M059J (cell line): Measurements from ENCODE around the gene TMTC2. TPM values are rescaled to one million over a fixed set of nuclear protein-coding genes. Genes with fewer than 3 reads are reported as not detected.
"Not testable (repeated sequence)": the region's sequence is repeated elsewhere in the genome, so short reads cannot be mapped to it uniquely, and the experiment has no call there.

ENCODE experiments used
- DNase-seq: peaks from one replicate; pipeline ENCODE4 v3.0.0-alpha.2; 2012; ENCODE audit warnings: low read depth
- total RNA-seq: library from RNA; depleted of rRNA; stranded (reverse); fragments of >200 nt; shearing (Covaris generic); gene quantifications from 2 replicates; pipeline ENCODE4 v1.2.3, GENCODE V29; 2014

TMTC2 gene
- total RNA-seq, 1 experiment from 2014 or later, result 0.57 TPM

- no peak for DNase-seq
These were observed 39.0 kb downstream of the TMTC2 start for GRCh38 chr12:82725741-82726140.

DNA sequence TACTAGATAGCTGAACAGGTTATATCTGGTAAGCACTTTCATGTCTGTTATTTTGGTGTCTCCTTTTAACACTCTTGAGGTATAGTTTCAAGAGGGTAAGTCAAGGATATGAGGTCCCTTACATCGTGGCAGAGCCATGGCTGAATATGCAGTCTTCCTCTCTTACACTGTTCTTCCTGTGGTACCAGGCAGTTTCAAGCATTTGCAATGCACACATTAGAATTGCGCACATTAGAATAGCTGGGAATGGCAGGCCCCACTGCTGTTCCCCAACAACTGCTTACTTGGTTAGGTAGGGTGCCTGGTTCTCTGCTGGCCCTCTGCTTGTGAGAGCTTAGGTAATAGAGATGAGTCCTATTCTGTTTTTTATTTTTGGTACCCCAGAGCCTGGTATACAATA is 41.2 kb downstream of the TMTC2 start:
- DNase-seq, result no peak

- DNase-seq, result no peak
These were observed 42.0 kb downstream of the TMTC2 start for GRCh38 chr12:82728710-82729109.

DNA sequence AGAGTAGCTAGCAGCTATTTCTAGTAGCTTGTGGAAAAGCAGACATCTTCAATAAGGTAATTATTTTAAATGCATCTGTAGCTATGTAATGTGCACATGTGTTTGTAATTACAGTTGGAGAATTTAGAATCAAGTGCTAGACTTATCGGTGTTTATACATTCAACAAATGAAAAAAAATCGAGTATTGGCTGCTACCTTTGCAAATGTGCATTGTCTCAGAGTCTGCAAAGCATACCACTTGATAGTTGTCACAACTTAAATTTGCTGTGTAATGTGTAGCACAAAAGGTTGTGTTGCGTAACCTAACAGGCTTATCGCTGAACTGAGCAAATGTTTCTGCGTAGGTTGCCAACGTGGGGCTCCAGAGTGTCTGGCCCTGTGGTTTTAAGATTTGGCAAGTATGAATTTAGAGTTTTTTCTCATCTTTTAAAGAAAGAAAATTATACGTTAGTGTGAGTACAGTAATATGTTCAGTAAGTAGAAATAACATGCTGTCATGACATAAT is 44.3 kb downstream of the TMTC2 start:
- DNase-seq, result no peak

DNA sequence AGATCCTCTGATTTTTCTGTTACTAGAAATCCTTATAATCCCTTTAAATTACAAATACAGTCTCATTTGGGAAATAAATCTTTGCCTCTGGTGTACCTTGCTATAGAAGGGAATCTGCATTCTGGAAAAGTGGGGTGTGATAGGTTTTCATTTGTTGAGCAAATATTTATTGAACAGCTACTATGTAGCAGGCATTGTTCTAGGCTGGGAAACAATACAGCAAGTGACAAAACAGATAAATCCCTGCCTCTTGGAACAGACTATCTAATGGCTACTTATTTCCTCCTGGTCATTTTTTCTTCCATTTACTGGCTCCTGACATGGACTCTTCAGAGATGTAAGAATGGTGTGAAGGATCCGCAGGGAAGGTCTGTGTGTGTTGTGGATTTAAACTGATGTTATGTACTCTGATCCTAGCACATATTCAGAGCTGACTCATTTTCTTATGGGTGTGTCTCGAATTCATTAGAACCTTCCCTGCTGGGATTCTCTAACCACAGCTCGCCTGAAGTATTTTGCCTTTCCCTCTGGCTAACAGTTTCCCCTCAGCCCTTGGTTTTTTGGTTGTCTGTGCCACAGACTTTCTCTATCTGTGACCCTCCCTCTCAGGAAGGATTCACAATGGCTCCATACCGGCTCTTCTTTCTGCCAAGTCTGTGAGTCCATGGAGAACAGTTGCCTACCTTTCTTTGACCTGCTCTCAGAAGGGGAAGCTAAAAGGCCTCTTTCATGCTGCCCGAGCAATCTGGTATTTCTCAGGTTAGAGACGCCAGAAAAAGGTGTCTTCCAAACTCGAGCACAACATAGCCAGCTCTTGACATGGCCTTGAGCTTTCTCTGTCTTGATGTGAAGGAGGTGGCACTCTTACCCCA is 53.7 kb downstream of the TMTC2 start:
- peak; percentile 3 for DNase-seq

GRCh38 chr12:82745063-82745674 is 58.5 kb downstream of the TMTC2 start:
- no peak for DNase-seq

DNA sequence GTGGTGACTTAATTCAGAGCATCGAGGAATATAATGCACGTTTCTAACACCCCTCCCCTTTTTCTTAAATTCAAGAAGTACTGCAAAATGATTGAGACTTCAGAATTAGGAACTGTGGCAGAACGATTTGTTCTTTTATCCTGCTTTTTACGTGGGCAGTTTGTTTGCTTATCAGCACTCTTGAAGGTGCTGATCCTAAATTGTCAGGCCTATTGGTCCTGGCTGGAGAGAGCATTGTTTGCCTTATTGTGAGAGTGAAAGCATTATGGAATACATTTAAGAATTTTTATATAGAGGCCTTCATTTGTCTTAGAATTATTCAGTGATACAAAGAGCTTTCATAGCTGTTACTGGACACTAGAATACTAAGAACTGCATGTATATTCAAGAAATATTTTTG is 59.1 kb downstream of the TMTC2 start:
- no peak for DNase-seq

DNA sequence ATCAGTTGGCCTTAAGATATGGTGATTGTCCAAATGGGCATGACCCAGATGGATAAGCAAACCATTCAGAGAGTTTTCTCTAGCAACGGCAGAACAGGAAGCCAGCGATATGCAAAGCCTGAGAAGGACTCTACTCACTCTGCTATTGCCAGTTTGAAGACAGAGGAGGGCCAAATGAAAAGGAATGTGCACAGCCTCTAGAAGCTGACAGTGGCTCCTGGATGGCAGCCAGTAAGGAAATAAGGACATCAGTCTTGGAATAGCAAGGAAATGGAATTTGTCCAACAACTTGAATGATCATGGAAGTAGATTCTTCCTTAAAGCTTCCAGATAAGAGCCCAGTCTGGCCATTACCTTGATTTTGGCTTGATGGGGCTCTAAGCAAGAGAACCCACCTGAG is 60.0 kb downstream of the TMTC2 start:
- no peak for DNase-seq

DNA sequence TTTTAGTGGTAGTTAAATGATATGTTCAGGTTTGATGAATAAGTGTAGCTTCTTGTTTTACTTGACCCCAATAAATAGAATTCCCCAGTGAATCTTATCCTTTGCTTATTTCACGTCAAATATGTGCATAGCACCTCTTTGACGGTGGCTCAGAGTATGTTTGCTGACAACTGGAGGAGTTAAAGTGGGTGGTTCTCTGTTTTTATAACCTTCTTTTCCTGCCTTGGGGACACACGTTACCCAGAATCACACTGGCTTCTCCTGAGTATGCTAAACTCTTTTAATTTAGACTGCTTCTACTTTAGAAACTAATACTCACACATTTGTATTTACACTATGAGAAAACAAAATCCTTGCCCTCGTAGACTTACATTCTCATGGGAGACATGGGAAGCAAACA is 62.3 kb downstream of the TMTC2 start:
- DNase-seq, result no peak

GRCh38 chr12:82754856-82755255 is 68.2 kb downstream of the TMTC2 start:
- no peak for DNase-seq

- no peak for DNase-seq
These were observed 69.6 kb downstream of the TMTC2 start for GRCh38 chr12:82756303-82756702.

- DNase-seq, result no peak
These were observed 70.4 kb downstream of the TMTC2 start for GRCh38 chr12:82757059-82757458.

DNA sequence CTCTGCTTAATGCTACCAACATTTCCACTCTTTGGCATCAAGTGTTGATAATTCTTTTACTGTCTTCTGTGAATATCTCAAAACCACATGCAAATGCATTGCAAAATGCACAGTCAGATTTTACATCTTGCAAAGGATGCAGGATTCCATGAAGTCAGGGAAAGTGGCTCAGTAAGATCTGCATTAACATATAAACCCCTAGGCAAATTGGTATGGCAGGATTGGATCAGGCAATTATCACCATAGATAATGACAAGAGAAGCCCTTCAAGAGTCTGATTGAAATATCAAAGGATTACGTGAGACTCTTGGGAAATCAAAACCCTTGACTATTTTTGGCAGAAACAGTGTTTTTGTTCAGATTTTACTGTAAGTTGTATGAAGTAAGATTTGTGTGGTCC is 71.0 kb downstream of the TMTC2 start:
- DNase-seq, result no peak

GRCh38 chr12:82758749-82759330 is 72.1 kb downstream of the TMTC2 start:
- DNase-seq, result no peak

DNA sequence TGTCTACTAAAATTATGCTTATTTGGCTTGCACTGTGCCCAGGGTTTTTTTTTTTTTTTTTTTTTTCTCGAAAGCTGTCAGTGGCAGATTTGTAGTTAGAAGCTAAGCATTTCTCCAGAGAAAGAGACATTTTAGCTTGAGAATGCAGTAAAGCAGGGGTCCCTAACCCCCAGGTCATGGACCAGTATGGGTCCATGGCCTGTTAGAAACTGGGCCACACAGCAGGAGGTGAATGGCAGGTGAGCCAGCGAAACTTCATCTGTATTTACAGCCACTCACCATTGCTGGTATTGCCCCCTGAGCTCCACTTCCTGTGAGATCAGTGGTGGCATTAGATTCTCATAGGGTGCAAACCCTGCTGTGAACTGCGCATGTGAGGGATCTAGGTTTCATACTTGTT is 73.7 kb downstream of the TMTC2 start:
- no peak for DNase-seq

DNA sequence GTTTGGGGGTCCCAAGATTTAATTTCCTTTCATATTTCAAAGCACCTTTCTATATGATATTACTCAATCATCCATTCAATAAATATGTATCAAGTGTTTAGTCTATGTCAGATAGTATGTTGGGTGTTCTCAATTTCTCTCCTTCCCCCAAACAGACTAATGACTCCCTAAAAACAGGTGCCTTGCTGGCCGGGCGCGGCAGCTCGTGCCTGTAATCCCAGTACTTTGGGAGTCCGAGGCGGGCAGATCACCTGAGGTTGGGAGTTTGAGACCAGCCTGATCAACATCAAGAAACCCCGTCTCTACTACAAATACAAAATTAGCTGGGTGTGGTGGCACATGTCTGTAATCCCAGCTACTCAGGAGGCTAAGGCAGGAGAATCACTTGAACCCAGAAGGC is 78.5 kb downstream of the TMTC2 start:
- not testable (repeated sequence) for DNase-seq

DNA sequence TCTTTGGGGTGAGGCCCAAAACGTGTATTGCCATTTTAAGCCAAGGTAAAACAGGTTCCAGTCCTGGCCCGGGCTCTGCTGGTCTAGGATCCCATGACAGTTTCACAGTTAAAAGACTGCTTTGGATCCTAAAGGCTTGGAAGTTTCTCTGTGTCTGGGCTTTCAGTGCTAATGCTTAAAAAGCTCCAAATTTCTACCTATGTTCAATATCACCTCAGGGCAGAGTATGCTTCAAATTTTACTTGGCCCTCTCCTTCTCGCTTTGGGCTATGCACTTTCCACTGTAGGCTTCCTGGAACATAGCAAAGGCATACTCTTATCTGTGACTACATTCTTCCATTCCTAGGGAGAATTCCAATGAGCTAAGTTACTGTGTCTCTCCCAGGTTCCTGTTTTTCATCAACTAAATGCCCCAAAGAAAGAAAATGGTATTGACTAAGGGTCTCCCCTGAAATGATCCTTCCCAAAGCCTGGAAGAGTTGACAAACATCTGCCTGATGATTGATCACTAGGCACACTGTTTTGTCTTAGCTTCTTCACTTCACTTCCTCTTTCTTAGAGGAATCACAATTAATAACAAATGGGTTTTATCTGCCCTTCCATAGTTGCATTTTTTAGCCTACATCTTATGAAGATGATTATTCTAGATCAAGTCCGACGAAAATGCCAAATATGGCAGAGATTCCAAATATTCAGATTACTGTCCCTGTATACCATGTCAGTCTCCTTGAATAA is 79.4 kb downstream of the TMTC2 start:
- DNase-seq, result no peak

GRCh38 chr12:82774666-82775065 is 88.0 kb downstream of the TMTC2 start:
- DNase-seq, result no peak

DNA sequence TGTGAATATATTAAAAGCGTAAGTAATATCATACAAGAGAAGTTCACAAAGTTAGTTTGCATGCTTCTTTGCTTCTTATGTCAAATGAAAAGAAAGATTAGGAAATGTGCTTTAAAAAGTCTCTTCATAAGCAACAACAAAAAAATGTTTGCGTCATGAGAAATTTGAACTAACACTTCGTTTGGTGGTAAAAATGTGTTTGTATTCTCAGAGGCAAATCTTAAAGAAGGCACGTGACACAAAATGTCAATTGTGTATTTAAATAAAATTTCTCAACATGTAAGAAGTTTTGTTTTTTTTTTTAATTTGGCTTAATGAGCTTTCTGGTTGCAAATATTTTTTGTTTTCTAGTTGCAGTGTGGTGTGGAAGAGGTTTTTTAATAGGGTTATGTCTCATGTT is 93.8 kb downstream of the TMTC2 start:
- DNase-seq, result no peak

- DNase-seq, result no peak
These were observed 94.7 kb downstream of the TMTC2 start for GRCh38 chr12:82781309-82781997.

DNA sequence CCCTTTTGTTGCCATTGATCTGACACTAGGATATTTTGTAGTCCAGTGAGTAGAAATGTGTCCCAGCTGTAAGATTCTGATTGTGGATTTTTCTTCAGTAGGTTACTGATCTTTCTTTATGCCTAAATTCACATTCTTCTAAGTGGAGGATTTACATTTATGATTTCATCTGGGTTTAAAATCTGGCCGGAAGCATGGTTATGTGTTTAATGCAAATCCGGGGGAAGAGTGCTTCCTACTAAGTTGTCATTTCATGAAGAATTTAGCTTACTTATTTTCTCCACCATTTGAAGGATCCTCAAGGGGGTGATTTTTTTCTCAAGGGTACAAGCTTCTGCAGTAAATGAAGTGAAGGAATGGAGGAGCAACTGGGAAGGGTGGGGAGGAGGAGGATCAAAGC is 96.7 kb downstream of the TMTC2 start:
- no peak for DNase-seq

DNA sequence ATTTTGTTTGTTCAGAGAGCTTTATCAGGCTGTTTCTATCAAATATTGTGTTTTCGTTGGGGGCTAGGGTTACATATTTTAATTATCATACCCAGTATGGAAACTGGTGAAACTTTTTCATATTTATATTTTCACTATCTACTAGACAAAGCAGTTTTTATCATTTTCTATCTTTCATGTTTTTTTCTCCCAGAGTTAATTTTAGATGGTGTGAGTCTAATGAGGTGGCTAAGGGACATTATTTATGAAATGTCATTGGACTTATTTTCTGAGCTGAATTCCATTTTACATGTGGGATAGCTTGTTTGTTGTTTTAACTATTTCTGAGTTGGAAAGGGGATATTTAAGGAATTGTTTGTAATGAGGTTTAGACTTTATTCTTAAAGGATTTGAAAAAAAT is 100.3 kb downstream of the TMTC2 start:
- no peak for DNase-seq
